ENCODE results near the gene AKAP4.

DNA sequence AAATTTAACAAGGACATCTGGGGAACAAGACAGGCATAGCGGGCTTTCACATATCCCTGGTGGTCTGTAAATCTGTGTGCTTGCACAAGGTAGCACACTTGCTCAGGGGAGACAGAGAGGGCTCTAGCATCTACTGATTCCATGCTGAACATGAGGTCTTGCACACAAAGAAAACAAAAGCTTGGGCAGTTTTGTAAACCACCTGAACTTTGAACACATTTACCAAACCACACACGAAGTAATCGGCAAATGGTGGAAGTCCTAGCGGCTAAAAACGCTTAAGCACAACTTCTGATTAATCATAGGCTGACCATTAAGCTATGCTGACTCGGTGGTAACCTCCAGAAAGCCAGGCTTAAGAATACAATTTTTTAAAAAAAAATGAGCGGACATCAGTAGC lies 52.8 kb downstream of the AKAP4 start:
- TF ChIP-seq, protein P1, sequence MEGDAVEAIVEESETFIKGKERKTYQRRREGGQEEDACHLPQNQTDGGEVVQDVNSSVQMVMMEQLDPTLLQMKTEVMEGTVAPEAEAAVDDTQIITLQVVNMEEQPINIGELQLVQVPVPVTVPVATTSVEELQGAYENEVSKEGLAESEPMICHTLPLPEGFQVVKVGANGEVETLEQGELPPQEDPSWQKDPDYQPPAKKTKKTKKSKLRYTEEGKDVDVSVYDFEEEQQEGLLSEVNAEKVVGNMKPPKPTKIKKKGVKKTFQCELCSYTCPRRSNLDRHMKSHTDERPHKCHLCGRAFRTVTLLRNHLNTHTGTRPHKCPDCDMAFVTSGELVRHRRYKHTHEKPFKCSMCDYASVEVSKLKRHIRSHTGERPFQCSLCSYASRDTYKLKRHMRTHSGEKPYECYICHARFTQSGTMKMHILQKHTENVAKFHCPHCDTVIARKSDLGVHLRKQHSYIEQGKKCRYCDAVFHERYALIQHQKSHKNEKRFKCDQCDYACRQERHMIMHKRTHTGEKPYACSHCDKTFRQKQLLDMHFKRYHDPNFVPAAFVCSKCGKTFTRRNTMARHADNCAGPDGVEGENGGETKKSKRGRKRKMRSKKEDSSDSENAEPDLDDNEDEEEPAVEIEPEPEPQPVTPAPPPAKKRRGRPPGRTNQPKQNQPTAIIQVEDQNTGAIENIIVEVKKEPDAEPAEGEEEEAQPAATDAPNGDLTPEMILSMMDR (IDR thresholded peaks at IDR 0.05): no peak
- no peak for TF ChIP-seq POLR2A (IDR thresholded peaks at IDR 0.05; ENCODE audit: low read depth)
